Suprapubic skin (tissue), 4 donors: ENCODE results near the gene SZT2. TPM values are rescaled to one million over a fixed set of nuclear protein-coding genes. Genes with fewer than 3 reads are reported as not detected.

Source experiments
- DNase-seq, 2 donors: peaks; one replicate each; pipeline ENCODE4 v3.0.0-alpha.2; 2019; ENCODE audit warnings: low spot score in 2 of 2
- H3K27ac ChIP-seq: fragments of 200-600 bp; sonication (generic); one replicate; pipeline ENCODE4 v1.5.1; 2019
- H3K27me3 ChIP-seq: fragments of 200-600 bp; sonication (generic); one replicate; pipeline ENCODE4 v1.5.1; 2019
- H3K36me3 ChIP-seq: fragments of 200-600 bp; sonication (generic); one replicate; pipeline ENCODE4 v1.5.1; 2019
- H3K4me1 ChIP-seq: fragments of 200-600 bp; sonication (generic); one replicate; pipeline ENCODE4 v1.5.1; 2019
- H3K4me3 ChIP-seq: fragments of 200-600 bp; sonication (generic); one replicate; pipeline ENCODE4 v1.5.1; 2019; ENCODE audit warnings: mild to moderate bottlenecking
- H3K9me3 ChIP-seq: fragments of 200-600 bp; sonication (generic); one replicate; pipeline ENCODE4 v1.5.1; 2019
- EP300 ChIP-seq: sonication (generic); formaldehyde crosslinking; IDR thresholded peaks from one replicate; pipeline ENCODE4 v1.6.1; 2017; ENCODE audit warnings: antibody characterized with exemption
- POLR2A ChIP-seq, 2 donors: fragments of 450-650 bp; IDR thresholded peaks; one replicate each; pipeline ENCODE4 v1.6.1; 2017; ENCODE audit warnings: antibody characterized with exemption in 2 of 2, mild to moderate bottlenecking in 2 of 2, moderate library complexity in 2 of 2
- POLR2AphosphoS5 ChIP-seq, 3 donors: sonication (generic); formaldehyde crosslinking; IDR thresholded peaks; one replicate each; pipeline ENCODE4 v1.6.1; 2017; ENCODE audit warnings: antibody characterized with exemption in 3 of 3
- WGBS: methylation state at CpG from one replicate; pipeline ENCODE4 v1.1.5; 2018; 5-methylcytosine and 5-hydroxymethylcytosine counted together
- total RNA-seq, 4 donors: library from RNA; depleted of rRNA; stranded (reverse); fragments of >200 nt; gene quantifications; one replicate each; pipeline ENCODE4 v1.1.0, GENCODE V29; 2016
- TF ChIP-seq, protein P1 (sequence below), 2 donors: fragments of 200-600 bp in 1 of 2; fragments of 450-650 bp in 1 of 2; sonication (generic) in 1 of 2; IDR thresholded peaks; one replicate each; pipeline ENCODE4 v1.5.1; 2016 to 2019; ENCODE audit warnings: antibody characterized with exemption in 2 of 2, mild to moderate bottlenecking in 1 of 2, moderate library complexity in 1 of 2

Gene SZT2
- total RNA-seq, 4 donors from 2014 or later, result 44.2 to 132 (median 65.5) TPM

- no peak for DNase-seq
- no peaks in the 10 kb centered on the region for H3K27me3 ChIP-seq
- no peaks in the 10 kb centered on the region for H3K9me3 ChIP-seq
- H3K4me3 ChIP-seq, result no peak overlapping the region
- WGBS, result 95% methylated on average over 1 of the region's 1 CpG
- no peak overlapping the region for H3K27ac ChIP-seq
- H3K36me3 ChIP-seq, result peaks cover 24% of the 10 kb centered on the region
- TF ChIP-seq, protein P1, sequence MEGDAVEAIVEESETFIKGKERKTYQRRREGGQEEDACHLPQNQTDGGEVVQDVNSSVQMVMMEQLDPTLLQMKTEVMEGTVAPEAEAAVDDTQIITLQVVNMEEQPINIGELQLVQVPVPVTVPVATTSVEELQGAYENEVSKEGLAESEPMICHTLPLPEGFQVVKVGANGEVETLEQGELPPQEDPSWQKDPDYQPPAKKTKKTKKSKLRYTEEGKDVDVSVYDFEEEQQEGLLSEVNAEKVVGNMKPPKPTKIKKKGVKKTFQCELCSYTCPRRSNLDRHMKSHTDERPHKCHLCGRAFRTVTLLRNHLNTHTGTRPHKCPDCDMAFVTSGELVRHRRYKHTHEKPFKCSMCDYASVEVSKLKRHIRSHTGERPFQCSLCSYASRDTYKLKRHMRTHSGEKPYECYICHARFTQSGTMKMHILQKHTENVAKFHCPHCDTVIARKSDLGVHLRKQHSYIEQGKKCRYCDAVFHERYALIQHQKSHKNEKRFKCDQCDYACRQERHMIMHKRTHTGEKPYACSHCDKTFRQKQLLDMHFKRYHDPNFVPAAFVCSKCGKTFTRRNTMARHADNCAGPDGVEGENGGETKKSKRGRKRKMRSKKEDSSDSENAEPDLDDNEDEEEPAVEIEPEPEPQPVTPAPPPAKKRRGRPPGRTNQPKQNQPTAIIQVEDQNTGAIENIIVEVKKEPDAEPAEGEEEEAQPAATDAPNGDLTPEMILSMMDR (IDR thresholded peaks at IDR 0.05), result no peak
- TF ChIP-seq EP300, result no peak
- no peak for TF ChIP-seq POLR2A (IDR thresholded peaks at IDR 0.05)
- H3K4me1 ChIP-seq, result peaks cover 2% of the 10 kb centered on the region
These were observed 10.2 kb upstream of the SZT2 start for GRCh38 chr1:43379476-43379875.

- TF ChIP-seq, protein P1 (IDR thresholded peaks at IDR 0.05), result no peak
- TF ChIP-seq POLR2A (IDR thresholded peaks at IDR 0.05) (no peak), EP300 (no peak), POLR2AphosphoS5 (IDR thresholded peaks at IDR 0.05) (no peak)
- H3K9me3 ChIP-seq, result no peaks in the 10 kb centered on the region
- peaks cover 2% of the 10 kb centered on the region for H3K4me1 ChIP-seq
- H3K27me3 ChIP-seq, result no peaks in the 10 kb centered on the region
- peaks cover 46% of the 10 kb centered on the region for H3K36me3 ChIP-seq
- no peak for DNase-seq
- 66% methylated on average over 3 of the region's 3 CpGs for WGBS
- no peak overlapping the region for H3K27ac ChIP-seq
- H3K4me3 ChIP-seq, result no peak overlapping the region
These were observed 8.1 kb upstream of the SZT2 start for GRCh38 chr1:43381612-43382011.

DNA sequence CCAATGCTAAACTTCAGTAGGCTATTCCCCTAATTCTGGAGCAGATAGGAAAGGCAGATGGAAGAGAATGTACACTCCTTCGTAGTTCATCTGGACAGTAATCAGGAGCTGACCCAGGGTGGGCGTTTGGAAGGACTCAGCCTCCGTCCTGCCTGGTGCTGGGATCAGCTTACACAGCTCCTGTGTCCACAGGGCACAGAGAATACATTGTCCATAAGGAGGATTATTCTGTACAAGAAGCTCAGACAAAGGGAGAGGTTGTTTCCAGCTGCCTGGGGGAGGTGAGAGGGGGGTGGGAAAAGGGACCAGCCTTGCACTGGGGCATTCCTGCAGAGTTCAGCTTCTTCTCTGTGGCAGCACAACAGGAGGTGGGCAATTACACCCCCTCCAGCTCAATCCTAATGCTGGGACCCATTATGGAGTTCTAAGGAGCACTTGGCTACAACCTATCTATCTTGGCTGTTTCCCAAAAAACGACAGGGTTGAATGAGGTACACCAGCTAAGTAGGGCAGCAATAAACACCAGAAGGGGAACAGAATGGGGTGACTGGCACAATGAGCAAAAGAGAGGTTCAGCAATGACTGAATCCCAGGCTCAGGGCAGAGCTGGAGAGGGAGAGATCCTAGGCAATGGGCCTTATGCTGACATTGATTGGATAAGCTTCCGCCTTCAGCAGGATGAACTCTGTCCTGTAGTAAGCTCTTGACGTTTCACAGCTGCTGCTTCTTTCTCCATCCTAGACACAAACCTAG is 7.5 kb upstream of the SZT2 start:
- WGBS, result 62% methylated on average over 6 of the region's 6 CpGs
- no peaks in the 10 kb centered on the region for H3K27me3 ChIP-seq
- H3K9me3 ChIP-seq, result no peaks in the 10 kb centered on the region
- H3K36me3 ChIP-seq, result peaks cover 50% of the 10 kb centered on the region
- peaks cover 2% of the 10 kb centered on the region for H3K4me1 ChIP-seq
- no peak overlapping the region for H3K27ac ChIP-seq
- no peak overlapping the region for H3K4me3 ChIP-seq
- DNase-seq, result no peak
- TF ChIP-seq POLR2AphosphoS5 (IDR thresholded peaks at IDR 0.05) (no peak), EP300 (no peak), POLR2A (IDR thresholded peaks at IDR 0.05) (no peak)
- TF ChIP-seq, protein P1 (IDR thresholded peaks at IDR 0.05), result no peak

GRCh38 chr1:43383449-43383848 is 6.2 kb upstream of the SZT2 start:
- no peak overlapping the region for H3K4me3 ChIP-seq
- peaks cover 50% of the 10 kb centered on the region for H3K36me3 ChIP-seq
- TF ChIP-seq, protein P1 (IDR thresholded peaks at IDR 0.05), result no peak
- TF ChIP-seq POLR2A (IDR thresholded peaks at IDR 0.05) (no peak), POLR2AphosphoS5 (IDR thresholded peaks at IDR 0.05) (no peak), EP300 (no peak)
- no peak overlapping the region for H3K27ac ChIP-seq
- no peaks in the 10 kb centered on the region for H3K27me3 ChIP-seq
- peaks cover 14% of the 10 kb centered on the region for H3K4me1 ChIP-seq
- no peak for DNase-seq
- 93% methylated on average over 2 of the region's 2 CpGs for WGBS
- no peaks in the 10 kb centered on the region for H3K9me3 ChIP-seq

DNA sequence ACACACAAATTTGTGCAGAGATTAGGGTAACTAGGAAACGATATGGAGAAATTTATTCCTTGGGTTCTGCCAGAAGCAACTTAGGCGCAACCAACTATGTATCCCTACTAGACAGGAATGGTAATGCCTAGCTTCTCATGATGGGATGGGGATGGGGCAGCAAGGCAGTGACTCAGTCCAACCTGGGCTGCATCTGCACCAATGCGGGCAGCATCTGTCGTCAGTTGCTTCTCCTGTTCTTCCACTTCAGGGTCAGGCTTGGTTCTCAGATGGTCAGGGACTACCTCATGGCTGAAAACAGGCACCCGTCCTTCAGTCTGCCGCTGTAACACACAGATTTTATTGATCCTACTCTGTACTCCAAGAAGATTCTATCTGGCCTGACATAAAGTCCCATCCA is 3.0 kb upstream of the SZT2 start:
- Histone ChIP-seq H3K9me3 (no peaks in the 10 kb centered on the region), H3K36me3 (peaks cover 50% of the 10 kb centered on the region), H3K4me3 (no peak overlapping the region), H3K4me1 (peaks cover 31% of the 10 kb centered on the region), H3K27me3 (no peaks in the 10 kb centered on the region), H3K27ac (no peak overlapping the region)
- TF ChIP-seq EP300 (no peak), POLR2AphosphoS5 (IDR thresholded peaks at IDR 0.05) (no peak), POLR2A (IDR thresholded peaks at IDR 0.05) (no peak)
- TF ChIP-seq, protein P1 (IDR thresholded peaks at IDR 0.05), result no peak
- WGBS, result 88% methylated on average over 6 of the region's 6 CpGs
- no peak for DNase-seq
